ENCODE results near the gene CDHR5.

The CDHR5 gene

GRCh38 chr11:623999-624704 is 603 bp downstream of the CDHR5 start:
- DNase-seq (ENCODE audit: low read depth in 1 of 2, low spot score in 1 of 2), result no peak

GRCh38 chr11:623349-623869 is 1.3 kb downstream of the CDHR5 start:
- no peak for DNase-seq (ENCODE audit: low read depth in 1 of 2, low spot score in 1 of 2)

- no peak for DNase-seq (ENCODE audit: low read depth in 1 of 2, low spot score in 1 of 2)
Measured at GRCh38 chr11:621838-622237, 2.9 kb downstream of the CDHR5 start.

GRCh38 chr11:620935-621814 is 3.6 kb downstream of the CDHR5 start:
- DNase-seq (ENCODE audit: low read depth in 1 of 2, low spot score in 1 of 2), result no peak

DNA sequence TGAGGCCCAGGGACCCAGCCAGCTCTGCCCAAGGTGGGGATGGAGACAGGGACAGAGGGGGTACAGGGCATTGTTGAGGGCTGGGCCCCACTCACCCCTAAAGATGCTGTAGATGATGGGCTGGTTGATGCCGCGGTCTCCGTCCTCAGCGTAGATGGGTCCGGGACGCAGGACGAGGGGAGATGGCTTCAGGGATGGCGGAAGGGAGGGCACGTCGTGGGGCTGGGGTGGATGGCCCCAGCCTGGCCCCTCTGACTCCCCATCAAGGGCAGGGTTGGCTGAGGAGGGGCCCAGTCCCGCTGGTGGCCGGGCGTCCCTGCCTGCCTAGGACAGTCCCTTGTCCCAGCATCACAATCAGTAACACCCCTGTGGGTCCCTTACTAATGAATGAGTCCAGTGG is 4.6 kb downstream of the CDHR5 start:
- DNase-seq (ENCODE audit: low read depth in 1 of 2, low spot score in 1 of 2), result no peak

DNA sequence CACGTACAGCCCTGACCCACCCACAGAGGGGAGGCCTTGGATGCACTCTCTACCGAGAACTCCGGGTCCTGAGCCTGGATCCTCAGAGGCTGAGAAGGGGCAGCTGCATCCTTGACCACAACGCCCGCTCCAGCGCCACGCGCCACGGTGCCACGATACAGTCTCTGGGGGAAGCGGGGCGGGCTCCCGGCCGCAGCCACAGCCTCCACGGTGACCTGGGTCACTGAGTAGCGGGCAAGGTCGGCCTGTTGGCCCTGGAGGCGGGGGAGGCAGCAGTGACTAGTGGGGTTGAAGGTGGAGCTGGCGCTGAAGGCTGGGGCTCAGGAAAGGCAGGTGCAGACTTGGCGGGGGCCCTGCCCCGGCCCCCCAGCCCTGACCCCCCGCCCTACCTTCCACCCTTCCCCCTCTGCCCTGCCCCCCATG is 5.1 kb downstream of the CDHR5 start:
- DNase-seq (ENCODE audit: low read depth in 1 of 2, low spot score in 1 of 2), result no peak

DNA sequence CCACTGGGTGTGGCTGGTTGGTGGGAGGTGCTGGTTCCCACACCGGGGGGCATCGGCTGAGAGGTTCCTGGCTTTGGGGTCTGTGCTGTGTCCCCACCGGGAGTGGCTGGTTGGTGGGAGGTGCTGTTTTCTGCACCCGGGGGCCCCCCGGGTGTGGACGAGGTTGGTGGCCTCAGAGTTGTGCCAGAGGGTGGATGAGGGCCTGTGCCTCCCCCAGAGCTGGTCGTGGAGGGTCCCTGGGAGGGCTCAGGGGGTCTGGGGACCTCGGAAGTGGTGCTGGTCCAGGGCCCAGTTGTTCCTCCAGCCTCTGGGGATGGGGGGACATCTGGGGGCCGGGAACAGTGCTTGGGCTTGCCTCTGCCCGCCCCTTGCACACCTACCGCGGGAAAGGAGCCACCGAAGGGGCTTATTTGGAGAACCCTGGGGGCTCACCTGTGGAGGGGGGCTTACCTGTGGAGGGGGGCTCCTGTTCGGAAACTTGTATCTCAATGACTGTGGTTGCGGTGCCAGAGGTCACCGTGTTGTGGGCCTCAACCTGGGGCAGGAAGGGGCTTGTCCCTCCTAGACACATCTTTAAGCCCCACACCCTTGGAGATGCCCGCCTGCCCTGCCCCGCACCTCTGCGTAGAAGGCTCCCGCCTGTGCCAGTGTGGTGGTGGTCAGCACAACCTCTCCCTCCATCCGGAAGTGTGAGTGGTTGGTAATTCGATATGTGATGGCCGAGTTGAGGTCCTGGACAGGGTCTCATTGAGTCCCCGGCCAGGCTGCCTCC is 5.7 kb downstream of the CDHR5 start:
- no peak for DNase-seq (ENCODE audit: low read depth in 1 of 2, low spot score in 1 of 2)

DNA sequence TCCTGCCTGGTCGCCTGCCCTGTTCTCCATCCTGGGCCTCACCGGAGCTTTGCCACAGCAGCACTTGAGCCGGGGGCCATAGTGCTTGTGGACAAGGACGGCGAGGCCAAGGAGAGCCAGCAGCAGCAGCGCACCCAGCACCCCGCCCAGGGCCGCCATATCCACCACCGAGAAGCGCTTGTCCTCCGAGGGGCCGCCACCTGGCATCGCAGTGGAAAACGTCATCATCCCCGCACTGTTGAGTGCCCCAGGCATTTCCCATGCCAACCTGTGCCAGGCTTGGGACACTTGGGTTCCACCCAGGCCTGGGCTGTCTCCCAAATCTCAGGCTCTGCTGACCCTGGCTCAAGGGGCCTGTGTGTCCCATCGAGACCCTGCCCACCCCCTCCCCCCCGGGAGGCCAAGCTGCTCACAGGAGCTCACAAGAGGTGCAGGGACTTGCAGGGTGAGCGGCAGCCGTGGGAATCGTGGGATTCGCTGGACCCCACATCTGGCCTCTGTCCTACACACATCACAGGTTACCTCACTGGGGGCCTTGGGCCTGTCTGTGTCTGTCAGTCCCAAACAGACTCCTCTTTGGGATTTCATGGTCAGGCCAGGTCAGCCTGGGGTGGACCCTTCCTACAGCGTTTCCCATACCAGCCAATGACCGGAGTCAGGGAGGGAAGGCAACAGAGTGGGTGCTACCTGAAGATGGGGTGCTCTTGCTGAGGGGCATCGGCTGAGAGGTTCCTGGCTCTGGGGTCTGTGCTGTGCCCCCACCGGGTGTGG is 6.7 kb downstream of the CDHR5 start:
- no peak for DNase-seq (ENCODE audit: low read depth in 1 of 2, low spot score in 1 of 2)

GRCh38 chr11:617199-617911 is 7.4 kb downstream of the CDHR5 start:
- no peak for DNase-seq (ENCODE audit: low read depth in 1 of 2, low spot score in 1 of 2)

- no peak for DNase-seq (ENCODE audit: low read depth in 1 of 2, low spot score in 1 of 2)
Measured at GRCh38 chr11:616320-617198, 8.2 kb downstream of the CDHR5 start.

DNA sequence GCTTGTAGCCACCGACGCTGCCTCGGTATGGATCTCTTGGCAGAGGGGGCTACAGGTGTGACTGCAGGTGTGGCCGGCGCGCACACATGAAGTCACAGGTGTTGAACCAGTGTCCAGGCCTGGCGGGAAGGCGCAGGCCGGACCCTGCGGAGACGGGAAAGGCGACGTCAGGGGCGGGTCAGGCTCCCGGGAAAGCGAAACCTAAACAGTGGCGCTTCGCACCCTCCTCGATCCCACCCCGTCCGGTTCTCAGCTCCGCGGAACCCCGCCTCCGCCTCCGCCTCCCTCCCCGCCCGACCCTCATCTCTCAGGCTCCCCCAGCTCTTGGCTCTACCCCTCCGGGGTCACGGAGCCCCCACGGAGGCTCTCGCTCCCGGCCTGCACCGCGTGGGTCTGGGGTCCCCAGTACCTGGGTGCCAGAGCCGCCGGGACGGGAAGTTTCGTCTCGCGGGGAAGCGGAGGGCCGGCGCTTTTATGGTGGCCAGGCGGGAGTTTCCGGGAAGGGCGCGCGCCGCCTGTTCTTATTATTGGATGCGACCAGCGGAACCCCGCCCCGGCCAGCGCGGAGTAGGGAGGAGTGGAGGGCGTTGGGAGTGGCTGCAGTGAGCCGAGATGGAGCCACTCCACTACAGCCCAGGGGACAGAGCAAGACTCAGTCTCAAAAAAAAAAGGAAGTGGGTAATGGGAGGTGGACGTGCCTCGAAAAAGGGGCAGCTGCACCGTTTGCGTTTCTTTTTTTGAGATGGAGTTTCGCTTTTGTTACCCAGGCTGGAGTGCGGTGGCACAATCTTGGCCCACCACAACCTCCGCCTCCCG is 9.0 kb downstream of the CDHR5 start, which contains the start of gene IRF7:
Gene IRF7 (minus strand): TSS at position 447 of the 816 bp plus-strand sequence. CDS start 586 bp downstream, outside the sequence.
- peak; percentile 66 to 70 for DNase-seq (ENCODE audit: low read depth in 1 of 2, low spot score in 1 of 2)

DNA sequence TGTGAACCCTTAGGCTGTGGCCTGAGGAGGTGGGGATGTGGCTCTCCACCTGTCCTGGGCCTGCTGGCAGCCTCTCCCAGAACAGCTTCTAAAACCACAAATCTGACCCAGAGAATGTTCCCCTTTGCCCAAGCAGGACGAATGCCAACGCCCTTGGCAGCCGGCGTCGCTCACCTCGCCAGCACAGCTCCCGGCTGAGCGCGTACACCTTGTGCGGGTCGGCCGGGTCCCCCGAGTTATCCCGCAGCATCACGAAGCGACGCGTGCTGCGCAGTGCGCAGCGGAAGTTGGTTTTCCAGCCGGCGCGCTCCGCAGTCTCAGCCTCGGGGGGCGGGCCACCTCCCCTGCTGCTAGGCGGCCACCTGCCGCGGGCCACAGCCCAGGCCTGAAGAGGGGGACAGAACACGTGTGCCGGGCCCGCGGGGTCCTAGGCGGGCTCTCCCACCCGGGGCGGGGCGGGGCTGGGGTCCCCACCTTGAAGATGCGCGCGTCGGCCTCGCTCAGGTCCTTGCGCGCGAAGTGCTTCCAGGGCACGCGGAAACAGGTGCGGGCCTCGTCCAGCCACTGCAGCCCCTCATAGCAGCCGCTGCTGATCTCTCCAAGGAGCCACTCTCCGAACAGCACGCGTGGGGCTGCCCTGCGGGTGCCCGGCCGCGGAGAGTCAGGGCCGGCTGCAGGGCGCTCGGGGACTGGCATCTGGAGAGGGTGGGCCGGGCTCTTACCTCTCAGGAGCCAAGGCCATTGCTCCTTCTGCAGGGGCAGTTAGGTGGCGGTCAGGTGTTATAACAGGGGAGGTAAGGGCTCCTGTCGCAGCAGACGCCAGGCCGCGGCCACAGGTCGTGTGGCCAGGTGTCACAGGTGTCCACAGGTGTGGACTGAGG is 9.9 kb downstream of the CDHR5 start:
- DNase-seq (ENCODE audit: low read depth in 1 of 2, low spot score in 1 of 2), result no peak

GRCh38 chr11:614021-614622 is 10.6 kb downstream of the CDHR5 start:
- DNase-seq (ENCODE audit: low read depth in 1 of 2, low spot score in 1 of 2), result no peak

DNA sequence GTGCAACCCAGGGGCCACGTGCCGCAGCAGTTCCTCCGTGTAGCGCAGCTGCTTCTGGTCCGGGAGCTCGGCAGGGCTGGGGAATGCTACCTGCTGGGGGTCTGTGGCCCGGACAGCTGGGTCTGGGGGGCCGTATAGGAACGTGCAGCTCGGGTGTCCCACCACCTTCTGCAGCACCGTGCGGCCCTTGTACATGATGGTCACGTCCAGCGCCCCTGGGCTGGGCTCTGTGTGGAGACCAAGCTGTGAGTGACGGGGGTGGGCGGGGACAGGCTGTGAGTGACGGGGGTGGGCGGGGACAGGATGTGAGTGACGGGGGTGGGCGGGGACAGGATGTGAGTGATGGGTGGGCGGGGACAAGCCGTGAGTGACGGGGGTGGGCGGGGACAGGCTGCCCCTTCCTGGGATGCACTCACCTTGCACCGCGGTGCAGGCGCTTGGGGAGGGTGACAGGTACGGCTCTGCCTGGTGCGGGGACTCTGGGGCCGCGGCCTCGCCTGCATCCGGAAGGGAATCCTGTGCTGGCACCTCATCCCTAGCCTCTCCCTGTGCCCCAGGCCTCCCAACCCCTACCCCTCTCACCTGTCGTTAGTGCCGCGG is 11.3 kb downstream of the CDHR5 start:
- DNase-seq (ENCODE audit: low read depth in 1 of 2, low spot score in 1 of 2), result peak; percentile 63 to 70

- no peak for DNase-seq (ENCODE audit: low read depth in 1 of 2, low spot score in 1 of 2)
Measured at GRCh38 chr11:612961-613300, 11.8 kb downstream of the CDHR5 start.

- no peak for DNase-seq (ENCODE audit: low read depth in 1 of 2, low spot score in 1 of 2)
Measured at GRCh38 chr11:612201-612960, 12.4 kb downstream of the CDHR5 start.
